HG03097 (cell line): ENCODE measurements around the gene MDK.

Experiments
- ATAC-seq: cut with Tn5 transposase; IDR thresholded peaks from one replicate; pipeline ENCODE4 v1.9.1; 2021; ENCODE audit not compliant: unreplicated experiment, low FRiP score

The MDK gene

DNA sequence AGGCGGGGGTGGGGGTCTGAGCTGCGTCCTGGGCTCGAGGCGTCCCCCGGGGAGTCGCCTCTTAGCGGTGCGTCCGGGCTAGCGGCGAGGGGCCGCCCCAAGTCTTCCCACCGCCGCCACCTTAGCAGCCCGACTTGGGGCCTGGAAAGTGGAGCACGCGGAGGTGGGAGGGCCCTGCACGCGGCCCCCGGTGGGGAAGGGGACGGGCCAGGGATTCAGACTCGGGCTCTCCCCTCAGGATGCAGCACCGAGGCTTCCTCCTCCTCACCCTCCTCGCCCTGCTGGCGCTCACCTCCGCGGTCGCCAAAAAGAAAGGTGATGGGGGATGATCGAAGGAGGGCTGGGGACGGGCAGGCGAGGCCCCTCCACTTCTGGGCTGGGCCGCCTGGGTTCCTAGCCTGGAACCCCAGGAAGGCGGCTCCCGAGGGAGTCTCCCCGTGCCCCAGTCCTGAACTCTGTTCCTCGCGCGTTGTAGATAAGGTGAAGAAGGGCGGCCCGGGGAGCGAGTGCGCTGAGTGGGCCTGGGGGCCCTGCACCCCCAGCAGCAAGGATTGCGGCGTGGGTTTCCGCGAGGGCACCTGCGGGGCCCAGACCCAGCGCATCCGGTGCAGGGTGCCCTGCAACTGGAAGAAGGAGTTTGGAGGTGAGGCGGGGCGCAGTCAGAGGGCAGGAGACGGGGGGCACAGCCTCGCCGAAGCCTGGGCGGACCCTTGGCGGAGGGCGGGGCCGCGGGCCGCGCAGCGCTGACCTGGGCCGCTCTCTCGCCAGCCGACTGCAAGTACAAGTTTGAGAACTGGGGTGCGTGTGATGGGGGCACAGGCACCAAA, 563 bp downstream of the MDK start:
- ATAC-seq: no peak

DNA sequence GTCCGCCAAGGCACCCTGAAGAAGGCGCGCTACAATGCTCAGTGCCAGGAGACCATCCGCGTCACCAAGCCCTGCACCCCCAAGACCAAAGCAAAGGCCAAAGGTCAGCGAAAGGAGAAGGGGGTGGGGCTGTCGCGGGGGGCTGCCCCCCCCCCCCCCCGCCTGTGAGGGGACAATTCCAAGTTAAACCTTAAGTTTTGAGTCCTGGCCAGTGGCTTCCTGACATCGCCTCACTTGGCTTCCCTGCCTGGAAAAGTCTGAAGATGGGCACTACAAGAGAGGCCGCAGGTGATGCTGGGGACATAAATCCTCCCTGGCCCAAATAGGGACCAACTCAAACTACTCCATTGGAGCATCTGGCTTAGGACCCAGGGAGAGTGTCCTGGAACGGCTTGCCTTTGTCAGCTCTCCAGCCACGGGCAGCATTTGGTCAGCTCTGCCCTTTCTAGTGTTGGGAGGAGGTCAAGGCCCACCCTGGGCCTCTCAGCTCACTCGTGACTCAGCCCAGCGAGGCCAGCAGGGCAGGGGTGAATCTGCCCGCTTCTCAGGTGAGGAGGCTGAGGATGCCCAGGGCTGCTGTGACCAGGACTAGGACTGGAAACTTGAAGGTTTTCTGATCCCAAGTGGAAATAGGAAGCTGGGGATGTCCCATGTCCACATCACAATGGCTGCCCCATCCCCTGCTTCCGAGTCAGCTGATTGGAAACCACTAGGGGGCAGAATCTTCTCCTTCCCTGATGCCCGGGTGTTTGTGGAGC, 1.4 kb downstream of the MDK start:
- ATAC-seq: no peak

- ATAC-seq: no peak
These were observed 1.9 kb downstream of the MDK start for GRCh38 chr11:46383404-46383758.

GRCh38 chr11:46383974-46384701, 2.7 kb downstream of the MDK start:
- no peak for ATAC-seq

GRCh38 chr11:46385169-46386004, 3.9 kb downstream of the MDK start:
- ATAC-seq: no peak

DNA sequence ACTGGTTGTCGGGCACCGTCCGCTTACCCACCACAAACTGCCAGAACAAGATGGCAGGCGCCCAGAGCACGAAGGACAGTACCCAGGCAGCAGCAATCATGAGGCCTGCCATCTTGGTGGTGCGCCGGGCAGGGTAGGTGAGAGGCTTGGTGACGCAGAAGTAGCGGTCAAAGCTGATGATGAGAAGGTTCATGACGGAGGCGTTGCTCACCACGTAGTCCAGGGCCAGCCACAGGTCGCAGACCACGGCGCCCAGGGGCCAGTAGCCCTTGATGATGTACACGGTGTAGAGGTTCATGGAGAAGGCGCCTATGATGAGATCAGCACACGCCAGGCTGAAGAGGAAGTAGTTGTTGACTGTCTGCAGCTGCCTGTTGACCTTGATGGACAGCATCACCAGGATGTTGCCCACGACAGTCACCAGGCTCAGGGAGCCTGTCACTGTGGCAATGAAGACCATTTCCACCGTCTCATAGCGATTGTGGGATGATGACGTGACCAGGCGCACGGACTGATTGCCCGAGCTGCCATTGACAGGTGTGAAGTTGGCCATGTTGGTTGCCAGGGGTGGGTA, 4.6 kb downstream of the MDK start:
- ATAC-seq: no peak

- no peak for ATAC-seq
These were observed 5.2 kb downstream of the MDK start for GRCh38 chr11:46386674-46387073.

DNA sequence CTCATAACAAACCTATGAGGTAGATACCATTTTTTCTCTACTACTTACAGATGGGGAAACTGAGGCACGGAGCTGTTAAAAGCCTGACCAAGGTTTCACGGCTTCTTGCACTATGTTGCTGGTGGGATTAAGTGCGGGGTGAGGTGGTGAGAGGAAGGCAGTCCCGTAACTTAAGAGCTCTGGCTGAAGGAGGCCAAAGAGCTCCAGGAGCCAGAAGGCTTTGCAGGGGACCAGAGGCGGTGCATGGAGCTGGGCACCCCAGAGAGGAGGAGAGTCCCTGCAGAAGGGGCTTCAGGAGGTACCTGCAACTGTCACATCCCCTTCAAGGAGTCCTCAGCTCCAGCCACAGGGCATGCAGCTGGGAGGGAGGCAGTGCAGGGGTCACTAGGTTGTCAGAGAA, 6.0 kb downstream of the MDK start:
- ATAC-seq: no peak

- no peak for ATAC-seq
These were observed 6.6 kb downstream of the MDK start for GRCh38 chr11:46387919-46388618.

DNA sequence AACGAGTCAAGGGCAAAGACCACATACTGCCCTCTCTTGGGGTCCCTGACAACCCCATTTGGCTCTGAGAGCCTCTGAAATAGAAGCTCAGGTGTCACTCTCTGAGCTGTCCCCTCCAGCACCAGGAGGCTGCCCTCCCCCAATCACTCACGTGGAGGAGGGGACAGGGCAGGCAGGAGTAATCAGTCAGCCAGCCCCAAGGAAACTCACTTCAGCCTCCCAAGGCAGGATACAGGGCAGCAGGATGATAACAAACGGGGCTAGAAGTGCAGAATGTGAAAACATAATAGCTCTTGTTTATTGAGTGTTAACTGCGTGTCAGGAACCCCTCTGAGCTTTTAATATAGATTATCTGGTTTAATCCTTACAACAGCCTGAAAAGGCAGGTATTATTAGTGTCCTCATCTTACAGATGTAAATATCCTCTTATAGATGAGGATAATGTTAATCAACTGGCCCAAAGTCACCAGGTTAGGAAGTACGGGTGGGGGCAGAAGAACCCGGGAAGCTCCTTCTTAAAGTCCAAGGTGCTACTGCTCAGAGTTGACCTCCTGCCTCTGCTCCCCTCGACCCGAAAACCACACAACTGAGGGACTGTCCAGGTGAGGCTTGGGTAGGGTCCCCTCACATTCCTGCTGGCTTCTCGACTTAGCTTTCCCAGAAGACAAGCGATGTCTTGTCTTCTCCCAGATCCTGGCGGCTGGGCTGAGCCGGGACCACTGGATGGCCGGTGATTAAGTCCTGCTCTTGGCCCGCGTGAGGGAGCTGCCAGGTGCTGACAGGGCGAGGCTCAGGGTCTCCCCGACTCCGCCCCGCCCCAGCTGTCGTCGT, 7.4 kb downstream of the MDK start:
- ATAC-seq: no peak

DNA sequence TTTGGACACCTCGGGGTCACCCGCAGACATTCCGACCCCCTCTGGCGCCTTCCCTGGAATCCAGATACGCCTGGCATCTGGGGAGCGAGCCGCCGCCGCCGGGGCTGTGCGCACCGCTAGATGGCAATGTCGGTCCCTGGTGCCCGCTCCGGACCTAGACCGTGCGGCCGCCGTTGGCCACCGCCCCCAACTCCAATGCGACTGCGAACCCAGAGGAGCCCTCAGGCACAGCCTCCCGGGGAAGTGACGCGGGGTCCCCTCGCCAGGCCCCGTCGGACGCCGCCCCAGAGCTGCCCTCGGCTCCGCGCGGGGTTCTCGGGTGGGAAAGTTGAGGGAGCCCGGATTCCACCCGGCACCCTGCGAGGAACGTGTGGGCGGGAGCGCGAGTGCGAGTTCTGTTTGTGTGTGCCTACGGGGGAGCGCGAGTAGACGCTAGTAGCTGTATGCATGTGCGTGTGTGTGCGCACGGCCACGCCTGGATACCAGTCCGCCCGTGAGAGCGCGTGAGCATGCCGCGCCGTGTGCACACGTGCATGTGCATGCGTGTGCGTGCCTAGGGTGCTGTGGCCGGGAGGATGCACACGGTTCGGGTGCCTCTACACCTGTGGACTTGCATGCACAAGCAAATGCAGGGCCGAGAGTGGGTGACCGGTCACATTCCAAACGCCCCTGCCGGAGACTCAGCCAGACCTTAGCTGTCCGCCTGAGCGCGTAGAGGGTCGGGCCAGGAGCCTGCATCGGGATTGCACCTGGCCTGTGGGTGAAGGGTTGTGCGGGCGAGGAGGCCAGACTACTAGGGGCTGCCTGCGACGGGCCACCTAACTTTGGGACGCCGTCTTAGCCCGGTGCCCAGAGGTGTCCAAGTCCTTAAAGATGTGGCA, 8.2 kb downstream of the MDK start:
- no peak for ATAC-seq

GRCh38 chr11:46390331-46391171, 9.1 kb downstream of the MDK start:
- ATAC-seq: no peak

DNA sequence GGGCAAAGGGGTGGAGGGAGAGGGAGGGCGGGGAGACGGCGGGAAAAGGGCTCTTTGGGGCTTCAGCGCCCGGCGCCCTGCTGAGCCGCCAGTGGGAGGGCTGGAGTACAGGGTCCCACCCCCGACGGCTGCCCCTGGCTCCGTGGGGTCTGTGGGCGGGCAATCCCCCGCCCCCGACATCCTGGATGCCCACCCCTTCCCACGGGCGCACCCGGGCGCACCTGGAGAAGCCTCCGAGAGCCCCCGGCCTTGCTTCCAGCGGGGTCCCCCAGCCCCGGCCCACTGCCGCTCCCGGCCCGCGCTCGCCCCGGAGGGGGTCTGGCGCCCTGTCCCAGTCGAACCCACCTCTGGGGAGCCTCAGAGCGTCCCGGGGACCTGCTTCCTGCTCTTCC, 9.7 kb downstream of the MDK start:
- ATAC-seq: no peak

DNA sequence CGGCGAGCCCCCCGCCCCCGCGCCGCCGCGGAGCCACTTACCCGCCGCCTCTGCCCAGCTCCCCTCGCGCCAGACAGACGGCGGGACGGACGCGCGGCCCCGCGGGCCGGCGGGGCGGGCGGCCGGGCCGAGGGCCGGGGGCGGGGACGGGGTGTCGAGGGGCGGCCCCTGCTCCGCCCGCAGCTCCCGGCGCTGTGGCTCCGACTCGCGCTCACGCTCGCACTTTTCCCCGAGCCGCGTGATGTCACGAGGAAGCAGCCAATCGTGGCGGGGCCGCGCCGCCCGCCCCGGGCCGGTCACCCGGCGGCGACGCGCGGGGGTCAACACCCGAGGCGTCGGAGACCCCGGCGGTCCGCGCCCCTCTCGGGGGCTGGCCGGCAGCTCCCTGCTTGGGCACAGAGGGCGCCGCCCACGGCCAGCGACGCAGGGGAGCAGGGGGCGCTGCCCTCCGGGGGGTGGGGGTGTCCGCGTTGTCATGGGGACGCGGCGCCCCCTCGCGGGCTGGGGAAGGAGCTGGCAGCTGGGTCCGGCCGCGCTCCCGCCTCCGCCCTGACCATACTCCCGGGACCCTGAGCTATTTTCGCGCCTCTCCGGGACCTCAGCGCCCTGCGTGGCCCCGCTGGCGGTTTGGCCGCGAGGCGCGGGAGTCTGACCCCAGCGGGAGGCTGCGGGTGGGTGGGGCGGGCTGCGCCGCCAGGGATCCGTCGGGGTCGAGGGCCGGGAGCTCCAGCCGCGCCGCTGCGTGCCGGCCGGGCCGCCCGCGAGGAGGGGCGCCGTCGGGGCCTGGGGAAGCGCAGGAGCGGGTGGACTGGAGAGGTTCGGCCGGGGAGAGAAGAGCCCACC, 10.3 kb downstream of the MDK start, which contains the start of gene CHRM4:
Gene CHRM4 (minus strand): TSS at position 199 of the 843 bp plus-strand sequence. CDS start 5,219 bp downstream, outside the sequence.
- ATAC-seq: no peak

DNA sequence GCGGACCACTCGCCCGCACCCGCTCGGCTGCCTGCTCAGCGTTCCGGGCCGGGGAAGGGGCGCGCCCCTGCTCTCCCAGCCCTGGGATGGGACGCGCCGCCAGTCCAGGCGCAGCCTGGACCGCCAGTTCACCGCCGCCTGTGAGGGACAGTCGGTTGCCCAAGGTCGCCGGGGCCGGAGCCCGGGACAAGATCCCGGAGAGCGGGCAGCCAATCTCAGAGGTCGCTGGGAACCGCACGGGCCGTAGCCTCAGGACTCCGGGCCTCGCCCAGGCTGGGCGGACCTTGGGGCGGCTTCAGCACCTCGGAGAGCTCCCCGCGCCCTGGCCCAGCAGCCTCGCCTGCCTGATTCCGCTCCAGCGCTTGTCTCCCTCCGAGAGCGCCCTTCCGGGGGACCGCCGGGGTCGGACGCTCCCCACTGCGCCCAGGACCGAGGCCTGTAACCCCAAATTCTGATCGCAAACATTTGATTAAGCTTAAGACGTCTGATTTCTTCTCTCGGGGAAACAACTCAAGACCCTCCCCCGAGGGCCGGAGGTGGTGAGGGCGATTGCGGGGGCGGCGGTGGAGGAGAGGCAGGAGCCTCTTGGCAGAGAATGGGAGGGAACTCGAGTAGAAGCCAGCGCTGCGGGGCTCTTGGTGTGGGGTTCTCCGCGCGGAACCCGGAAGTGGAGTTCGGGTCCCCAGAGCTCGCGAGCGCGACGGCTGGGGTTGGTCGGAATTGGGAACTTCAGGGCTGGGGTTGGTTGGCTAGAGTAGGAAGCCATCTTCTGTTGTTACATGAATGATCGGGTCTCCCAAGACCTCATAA, 11.2 kb downstream of the MDK start:
- no peak for ATAC-seq
